ENCODE measurements around the gene COMT.
"Not testable (repeated sequence)": the region's sequence is repeated elsewhere in the genome, so short reads cannot be mapped to it uniquely, and the experiment has no call there.

The COMT gene

DNA sequence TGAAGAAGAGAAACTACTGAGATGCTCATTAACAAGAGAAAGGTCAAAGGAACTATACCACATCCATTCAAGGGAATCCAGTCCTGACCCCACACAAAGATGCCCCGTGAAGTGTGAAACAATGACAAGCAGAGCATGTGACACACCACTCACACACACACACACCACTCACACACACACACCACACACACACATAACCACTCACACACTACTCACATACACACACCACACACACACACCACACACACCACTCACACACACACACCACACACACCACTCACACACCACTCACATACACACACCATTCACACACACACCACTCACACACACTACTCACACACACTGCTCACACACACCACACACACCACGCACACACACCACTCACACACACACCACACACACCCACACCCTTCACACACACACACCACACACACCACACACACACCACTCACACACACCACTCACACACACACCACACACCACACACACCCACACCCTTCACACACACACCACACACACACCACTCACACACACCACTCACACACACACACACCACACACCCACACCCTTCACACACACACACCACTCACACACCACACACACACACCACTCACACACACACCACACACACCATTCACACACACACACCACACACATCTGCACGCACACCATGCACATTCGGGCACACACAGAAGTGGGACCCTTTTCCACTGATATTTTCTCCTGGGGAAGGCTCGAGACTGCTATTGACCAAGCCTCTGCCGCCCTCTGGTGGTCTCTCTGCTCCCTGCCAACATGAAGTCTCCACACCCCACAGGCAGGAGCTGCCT lies 32.0 kb upstream of the COMT start:
- peak; percentile 52 for DNase-seq (ENCODE audit: low read depth)

DNA sequence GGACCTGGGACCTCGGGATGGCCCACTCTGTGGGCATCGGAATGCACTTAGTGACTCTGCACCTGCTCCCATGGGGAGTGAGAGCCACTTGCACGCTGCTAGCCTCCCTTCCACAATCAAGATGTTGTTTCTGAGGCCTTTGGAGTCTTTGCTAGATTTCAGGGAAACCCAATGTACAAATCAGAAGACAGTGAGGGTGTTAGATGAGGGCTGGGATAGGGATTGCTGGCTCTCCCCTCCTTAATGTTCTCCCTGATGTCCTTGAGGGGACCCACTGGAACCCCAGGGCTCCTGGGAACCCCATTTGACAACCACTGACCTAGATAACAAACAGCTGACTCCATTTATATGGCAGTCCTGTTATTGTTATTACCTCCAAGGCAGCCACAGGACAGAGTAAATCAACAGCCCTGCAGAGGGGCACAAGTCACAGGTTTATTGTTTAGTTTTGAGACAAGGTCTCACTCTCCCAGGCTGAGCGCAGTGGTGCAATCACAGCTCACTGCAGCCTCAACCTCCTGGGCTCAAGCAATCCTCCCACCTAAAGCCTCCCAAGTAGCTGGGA lies 31.3 kb upstream of the COMT start:
- DNase-seq (ENCODE audit: low read depth): no peak

DNA sequence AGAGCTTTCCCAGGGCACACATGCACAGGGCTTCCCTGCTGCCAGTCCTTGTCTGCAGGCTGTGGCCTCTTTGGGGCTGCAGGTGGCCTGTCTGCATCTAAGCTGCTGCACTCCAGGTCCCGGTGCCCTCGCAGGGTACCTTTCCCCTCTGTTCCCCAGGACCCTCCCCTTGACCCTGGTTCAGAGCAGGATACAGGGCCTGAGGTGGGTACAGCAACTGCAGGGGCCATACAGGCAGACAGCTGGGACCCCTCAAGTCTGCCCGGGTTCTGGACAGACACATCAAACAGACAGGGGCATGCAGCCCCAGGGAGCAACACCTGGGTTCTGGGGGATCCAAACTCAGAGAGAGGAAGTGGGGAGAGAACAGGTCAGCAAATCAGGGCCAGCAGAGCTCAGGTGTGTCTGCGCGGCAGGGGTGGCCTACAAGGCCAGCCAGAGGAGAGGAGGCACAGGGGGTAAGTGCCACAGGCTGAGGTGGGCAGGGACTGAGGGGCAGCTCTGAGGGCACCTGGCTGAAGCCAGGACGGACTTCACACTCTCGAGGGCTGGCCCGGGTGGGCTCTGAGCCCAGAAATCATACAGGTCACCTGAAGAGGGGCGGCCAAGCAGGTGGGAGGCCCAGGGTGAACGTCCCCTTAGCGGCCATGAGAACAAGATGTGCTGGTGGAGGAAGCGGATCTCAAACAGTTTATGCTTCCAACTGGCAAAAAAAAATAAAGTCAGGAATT lies 29.9 kb upstream of the COMT start:
- no peak for DNase-seq (ENCODE audit: low read depth)

DNA sequence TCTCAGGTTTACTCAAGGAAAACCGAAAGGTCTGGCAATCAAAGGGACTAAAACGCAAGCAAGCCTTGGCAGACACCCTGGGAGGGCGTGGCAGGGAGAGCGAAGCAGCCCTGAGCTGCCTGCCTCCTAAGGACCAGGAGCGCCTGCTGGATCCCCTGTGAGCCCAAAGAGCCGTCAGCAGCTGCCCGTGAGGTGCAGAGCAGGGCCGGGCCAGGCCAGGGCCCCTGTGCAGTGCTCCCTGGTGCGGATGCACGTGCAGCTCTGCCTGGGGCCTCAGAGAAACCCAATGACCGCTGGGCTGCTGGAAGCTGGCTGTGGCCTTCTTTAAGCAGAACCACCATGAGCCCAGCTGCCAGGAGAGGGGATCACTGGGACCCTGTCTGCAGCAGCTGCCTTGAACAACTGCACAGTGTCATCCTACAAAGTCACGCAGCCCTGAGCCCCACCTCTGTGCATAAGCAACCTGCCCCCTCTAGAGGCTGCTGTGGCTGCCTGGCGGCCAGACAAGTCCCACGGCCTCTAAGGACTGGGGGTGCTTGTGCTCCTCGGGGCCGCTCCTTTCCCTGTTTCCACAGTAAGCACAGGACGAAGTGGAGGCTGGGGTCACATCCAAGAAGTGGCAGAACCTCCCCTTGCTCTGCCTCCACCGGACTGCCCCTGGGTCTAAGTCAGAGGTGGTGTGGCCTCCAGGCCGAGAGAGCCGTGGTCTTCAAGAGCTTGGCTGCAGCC lies 29.1 kb upstream of the COMT start:
- no peak for DNase-seq (ENCODE audit: low read depth)

DNA sequence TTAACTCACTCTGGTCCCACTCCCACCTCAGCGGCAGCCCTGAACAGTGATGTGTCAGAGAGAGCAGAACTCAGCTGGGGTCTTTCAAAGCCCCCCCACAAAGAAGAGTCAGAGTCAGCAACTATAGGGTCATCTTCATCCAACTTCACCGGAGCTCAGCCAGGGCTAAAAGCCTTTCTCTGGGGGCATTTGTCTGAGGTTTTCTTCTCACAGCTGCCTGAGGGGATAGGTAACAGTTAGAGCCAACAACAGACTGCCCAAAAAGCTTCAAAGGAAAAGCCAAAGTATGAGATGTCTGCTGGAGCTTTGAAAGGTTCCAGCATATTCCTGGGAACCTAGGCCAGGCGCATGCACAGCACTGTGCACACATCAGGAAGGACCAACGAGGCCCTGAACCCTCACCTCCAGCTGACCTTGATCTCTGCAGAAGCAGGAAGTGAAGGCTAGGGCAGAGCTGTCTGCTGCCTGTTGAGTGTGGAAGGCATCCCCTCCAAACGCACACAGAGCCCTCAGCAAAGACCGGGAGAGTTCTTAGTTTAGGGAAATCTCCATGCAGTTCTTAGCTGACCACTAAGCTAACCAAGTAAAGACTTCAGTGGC lies 28.1 kb upstream of the COMT start:
- no peak for DNase-seq (ENCODE audit: low read depth)

DNA sequence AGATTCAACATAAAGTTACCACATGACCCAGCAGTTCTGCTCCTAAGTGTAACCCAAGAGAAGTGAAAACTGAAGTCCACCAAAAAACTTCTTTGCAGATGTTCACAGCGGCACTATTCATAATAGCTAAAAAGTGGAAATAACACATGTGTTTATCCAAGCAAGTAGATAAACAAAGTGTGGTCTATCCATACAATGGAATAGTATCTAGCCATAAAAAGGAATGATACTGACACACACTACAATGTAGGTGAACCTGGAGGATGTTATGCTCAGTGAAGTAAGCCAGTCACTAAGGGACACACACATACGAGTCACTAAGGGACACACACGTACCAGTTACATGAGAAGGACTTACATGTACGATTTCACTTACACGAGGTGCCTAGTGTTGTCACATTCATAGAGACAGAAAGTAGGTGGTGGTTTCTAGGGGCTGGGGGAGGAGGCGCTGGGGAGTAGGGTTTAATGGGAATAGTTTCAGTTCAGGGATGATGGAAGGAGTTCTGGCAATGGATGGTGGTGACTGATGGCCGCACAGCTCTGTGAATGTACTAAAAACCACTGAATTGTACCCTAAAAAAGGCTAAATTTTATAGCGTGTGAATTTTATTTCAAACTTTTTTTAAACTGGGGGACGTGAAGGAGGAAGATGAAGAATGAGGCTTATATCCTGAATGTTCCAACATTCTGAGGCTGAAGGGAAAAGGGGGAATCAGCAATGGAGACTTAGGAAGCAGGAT lies 27.2 kb upstream of the COMT start:
- no peak for DNase-seq (ENCODE audit: low read depth)

DNA sequence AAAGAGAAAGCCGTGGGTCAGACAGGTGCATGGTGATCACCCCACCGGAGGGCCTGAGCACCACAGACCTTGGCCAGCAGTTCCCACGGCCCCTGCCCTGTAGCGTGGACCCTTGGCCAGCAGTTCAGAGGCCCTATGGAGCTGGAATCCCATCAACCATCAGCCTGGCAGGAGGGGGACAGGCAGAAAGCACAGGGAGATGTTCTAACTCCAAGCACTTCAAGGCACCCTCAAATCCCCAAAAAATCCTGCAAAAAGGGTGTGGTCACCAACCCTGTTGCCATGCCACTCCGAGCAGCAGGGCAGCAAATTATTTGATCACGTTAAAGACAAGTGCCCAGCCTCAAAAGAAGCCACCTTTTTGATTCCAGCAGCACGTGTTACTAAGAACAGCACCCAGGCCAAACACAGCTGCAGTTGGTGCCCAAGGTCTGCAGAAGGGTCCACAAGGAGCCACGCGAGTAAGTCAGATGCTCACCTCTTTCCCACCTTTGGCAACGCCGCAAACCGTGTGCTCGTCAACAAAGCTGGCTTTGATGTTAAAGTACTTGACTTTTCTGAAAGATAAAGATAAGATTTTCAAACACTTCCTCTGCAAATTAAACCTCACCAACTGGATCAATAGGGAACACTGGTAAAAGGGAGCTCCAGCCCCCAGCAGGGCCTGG lies 26.2 kb upstream of the COMT start:
- DNase-seq (ENCODE audit: low read depth): no peak

DNA sequence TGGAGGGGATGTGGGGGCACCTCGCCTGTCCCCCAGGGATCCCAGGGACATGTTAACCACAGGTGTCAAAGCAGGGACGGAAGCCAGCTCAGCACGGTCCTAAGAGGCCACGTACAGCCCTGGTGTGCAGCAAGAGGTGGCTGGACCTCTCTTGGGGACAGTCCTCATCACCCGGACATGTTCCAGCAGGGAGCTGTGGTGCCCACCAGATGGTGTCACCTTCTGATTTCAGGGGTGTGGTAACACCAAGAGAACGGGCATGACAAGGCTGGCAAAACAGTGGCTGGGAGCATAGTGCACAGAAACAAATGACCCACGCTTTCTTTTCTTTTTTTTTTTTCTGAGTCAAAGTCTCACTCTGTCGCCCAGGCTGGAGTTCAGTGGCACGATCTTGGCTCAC lies 25.6 kb upstream of the COMT start:
- DNase-seq (ENCODE audit: low read depth): no peak

DNA sequence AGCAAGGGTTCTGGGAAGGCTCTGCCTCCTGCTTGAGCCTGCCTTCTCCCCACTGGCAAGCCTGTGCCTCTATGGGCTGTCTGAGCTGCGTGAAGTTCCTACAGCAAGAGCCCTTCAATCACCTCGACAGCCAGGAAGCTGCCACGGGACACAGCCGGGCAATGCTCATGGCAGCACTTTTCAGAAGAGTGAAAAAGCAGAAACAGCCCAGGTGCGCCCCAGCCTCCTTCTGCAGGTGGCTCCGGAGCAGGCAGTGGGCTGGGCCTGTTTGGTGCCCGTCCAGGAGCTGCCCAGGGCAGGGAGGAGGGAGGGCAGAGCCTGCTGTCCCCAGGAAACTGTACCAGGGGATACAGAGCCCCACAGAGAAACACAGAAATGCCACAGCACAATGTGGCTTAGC lies 24.6 kb upstream of the COMT start:
- DNase-seq (ENCODE audit: low read depth): no peak

DNA sequence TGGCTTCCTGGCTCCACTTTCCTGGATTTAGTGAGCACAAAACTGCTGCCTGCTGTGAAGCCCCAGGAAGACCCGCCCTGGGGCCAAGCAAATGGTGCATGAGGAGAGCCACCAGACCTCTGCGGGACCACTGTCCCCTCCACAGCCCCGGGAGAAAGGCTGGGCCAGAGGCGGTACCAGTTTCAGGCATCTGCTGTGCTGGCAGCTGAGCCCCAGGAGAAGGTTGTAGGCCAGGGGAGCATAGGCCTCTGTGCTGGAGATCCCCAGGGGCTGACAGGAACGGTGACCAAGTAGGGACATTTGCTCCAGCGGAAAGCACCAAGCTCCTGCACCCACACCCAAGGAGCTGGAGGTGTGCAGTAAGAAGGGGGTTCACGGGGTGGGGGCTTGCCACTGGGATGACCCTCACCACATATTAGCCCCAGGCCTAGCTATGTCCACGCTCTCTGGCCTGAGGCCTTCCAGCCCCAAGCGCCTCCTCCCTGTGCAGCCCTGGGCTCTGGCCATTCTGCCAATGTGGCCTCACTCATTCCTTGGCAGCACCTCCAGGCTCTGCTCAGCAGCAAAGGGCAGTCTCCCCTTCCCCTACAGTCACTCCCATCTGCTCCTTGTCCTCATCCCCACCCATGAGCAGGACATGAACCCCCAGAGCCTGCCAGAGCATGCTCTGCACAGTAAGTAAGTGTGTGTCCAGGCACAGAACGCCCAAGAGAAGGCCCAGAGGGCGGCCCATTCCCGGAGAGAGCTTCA lies 24.0 kb upstream of the COMT start:
- DNase-seq (ENCODE audit: low read depth): no peak

DNA sequence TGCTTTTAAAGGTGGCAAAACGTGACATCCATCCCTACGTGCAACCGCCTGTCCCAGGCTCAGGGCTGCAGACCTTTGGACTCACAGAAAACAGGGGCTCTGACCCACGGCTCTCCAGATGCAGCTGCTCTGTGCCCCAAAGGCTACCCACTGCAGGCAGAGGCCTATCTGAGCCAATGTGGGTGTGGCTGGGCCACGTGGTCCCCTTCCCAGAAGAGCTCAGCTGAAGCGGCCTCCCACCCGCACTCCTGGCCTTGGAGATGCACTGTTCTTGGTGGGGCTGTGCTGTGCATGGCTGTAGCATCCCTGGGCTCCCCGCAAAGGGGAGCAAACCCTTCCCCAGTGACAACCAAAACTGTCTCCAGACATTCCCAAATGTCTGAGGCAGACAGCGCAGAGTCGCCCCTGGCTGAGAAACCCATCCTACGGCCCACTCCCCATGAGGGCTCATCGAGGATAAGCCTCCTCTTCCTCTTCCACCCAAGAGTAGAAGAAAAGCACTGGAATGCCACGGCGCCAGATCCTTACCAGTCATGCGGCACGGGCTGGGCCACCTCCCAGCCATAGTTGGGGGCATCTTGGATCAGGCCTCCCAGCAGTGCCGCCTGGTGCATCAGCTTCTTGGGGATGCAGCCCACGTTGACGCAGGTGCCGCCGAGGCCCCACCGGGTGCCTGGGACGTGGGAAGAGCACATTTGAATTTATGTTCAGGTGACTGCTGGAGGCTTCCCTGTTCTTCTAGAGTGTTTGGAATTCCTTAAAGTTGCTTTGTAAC lies 23.1 kb upstream of the COMT start:
- DNase-seq (ENCODE audit: low read depth): no peak

DNA sequence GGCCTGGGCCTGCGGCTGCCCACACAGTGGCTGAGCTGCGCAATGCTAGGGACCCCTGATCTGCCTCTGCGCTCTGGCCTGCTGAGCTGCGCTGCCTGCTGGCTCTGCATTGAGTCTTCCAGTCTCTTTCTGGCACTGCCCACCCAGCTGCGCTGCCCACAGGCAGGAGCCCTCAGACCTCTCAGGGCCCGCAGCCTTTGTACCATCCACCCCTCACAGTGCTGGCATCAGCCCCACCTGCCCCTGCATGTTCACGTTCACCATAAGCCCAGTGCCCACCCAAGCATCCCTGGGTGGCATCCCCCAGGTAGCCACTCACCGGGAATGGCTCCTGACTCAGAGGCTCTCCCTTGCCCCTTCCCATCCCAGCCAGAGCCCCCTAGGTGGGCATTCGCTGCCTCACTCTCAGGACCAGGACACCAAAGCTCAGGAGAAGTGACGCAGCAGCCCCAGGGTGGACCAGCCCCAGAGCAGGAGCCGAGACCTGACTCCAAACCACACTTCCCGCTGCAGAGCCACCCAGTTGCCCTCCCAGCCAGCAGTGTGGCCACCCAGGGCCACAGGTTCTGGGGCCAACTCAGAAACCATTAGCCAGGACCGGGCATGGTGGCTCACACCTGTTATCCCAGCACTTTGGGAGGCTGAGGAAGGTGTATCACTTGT lies 21.7 kb upstream of the COMT start:
- no peak for DNase-seq (ENCODE audit: low read depth)

DNA sequence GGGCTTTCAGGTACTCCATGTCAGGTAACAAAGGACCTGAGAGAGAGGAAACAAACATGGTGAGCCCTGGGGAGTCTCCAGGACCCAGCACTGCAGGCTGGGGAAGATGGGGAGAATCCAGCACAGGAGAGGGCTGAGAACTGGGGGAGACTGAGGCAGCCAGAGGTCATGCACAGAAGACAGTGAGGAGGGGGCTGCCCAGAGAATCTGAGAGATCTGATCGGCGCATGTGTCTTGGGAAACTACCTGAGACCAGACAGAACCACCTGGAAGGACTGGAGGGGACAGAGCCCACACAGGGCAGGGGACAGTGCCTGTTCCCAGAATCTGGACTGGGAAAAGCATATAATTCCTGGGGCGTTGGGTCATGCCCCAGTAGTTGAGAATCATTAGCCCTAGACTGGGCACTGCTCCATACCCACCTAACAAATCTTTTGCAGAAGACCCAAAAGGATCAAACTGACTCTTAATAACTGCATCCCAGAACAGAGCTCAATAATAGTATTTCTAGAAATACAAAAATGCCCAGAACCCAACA lies 20.0 kb upstream of the COMT start:
- DNase-seq (ENCODE audit: low read depth): no peak

DNA sequence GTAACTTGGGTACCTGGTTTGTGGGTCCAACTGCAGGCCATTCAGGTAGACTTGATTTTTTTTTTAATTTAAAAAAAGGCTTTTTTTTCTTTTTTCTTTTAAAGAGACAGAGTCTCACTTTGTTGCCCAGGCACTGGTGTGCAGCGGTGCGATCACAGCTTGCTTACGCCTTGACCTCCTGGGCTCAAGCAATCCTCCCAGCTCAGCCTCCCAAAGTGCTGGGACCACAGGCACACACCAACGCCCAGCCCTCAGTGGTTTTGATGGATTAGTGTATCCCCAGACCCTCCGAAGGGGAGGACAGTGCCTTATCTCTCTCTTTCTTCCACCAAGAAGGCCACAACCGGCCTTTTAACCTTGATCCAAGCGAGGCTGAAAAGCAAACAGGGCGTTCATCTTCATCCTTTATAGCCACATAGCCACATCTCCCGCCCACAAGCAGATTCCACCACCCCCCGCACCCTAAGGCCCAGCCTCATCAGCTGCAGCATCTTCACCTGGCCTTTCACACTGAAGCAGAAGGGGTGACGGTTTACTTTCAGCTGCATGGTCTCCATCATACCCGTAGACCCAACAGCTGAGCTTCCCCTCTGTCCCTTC lies 17.6 kb upstream of the COMT start:
- no peak for DNase-seq (ENCODE audit: low read depth)

DNA sequence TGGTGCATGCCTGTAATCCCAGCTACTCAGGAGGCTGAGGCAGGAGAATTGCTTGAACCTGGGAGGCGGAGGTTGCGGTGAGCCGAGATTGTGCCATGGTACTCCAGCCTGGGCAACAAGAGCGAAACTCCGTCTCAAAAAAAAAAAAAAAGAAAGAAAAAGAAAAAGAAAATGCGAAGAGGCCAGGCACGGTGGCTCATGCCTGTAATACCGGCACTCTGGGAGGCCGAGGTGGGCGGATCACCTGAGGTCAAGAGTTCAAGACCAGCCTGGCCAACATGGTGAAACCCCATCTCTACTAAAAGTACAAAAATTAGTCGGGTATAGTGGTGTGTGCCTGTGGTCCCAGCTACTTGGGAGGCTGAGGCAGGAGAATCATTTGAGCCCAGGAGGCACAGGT lies 15.5 kb upstream of the COMT start:
- DNase-seq (ENCODE audit: low read depth): not testable (repeated sequence)

DNA sequence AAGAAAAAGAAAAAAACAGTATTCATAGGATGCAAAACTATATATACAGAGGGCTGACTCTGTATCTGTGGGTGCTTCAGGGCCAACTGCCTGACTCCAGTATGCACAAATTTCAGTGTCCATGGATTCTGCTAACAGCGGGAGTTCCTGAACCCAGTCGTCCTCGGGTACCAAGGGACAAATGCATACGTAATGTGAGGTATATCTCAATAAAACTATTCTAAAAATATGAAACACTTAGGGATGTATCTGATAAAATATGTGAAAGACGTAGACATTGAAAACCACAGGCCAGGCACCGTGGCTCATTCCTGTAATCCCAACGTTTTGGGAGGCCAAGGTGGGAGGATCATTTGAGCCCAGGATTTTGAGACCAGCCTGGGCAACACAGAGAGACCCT lies 13.9 kb upstream of the COMT start:
- no peak for DNase-seq (ENCODE audit: low read depth)

DNA sequence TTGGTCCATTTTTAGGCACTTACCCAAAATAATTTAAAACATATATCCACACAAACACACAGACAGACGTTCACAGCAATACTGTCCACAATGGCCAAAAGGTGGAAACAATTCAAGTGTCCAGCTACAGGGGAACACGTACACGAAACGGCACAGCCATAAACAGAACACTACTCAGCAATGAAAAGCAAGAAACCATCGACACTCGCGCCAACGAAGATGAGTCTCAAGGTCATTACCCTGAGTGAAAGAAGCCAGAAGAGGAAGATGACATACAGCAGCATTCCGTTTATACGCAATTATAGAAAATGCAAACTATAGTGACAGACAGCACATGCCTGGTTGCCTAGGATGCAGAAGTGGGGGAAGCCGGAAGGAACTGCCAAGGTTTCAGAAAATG lies 13.4 kb upstream of the COMT start:
- DNase-seq (ENCODE audit: low read depth): no peak

Data from stimulated activated CD8-positive, alpha-beta memory T cell treated with anti-CD3 and anti-CD28 coated beads, Interleukin-15, amount 100 ng/mL, for 24 hours (primary cell).